Glutamatergic neuron (in vitro differentiated cells): Measurements from ENCODE around the gene SLC18B1. TPM values are rescaled to one million over a fixed set of nuclear protein-coding genes. Genes with fewer than 3 reads are reported as not detected.

Source experiments
- DNase-seq: peaks from one replicate; pipeline ENCODE4 v3.0.0; 2022
- H3K27ac Mint-ChIP-seq: one replicate; pipeline ENCODE4 v1.8.0; 2020; ENCODE audit warnings: mild to moderate bottlenecking, mixed read lengths, inconsistent platforms; ENCODE audit not compliant: unreplicated experiment
- H3K27me3 Mint-ChIP-seq: one replicate; pipeline ENCODE4 v1.8.0; 2020; ENCODE audit warnings: mild to moderate bottlenecking, moderate library complexity, mixed read lengths, inconsistent platforms; ENCODE audit not compliant: unreplicated experiment
- H3K36me3 Mint-ChIP-seq: one replicate; pipeline ENCODE4 v1.8.0; 2020; ENCODE audit warnings: mild to moderate bottlenecking, mixed read lengths, inconsistent platforms; ENCODE audit not compliant: unreplicated experiment
- H3K4me1 Mint-ChIP-seq: one replicate; pipeline ENCODE4 v1.8.0; 2020; ENCODE audit warnings: mild to moderate bottlenecking, low read depth, mixed read lengths, inconsistent platforms; ENCODE audit not compliant: unreplicated experiment
- H3K4me3 Mint-ChIP-seq: one replicate; pipeline ENCODE4 v1.8.0; 2020; ENCODE audit warnings: mild to moderate bottlenecking, mixed read lengths, inconsistent platforms; ENCODE audit not compliant: unreplicated experiment
- H3K9me3 Mint-ChIP-seq: one replicate; pipeline ENCODE4 v1.8.0; 2020; ENCODE audit warnings: mild to moderate bottlenecking, moderate library complexity, mixed read lengths, inconsistent platforms; ENCODE audit not compliant: unreplicated experiment
- CTCF ChIP-seq: fragments of 200-600 bp; sonication (generic); IDR thresholded peaks from one replicate; pipeline ENCODE4 v1.5.0; 2021; ENCODE audit not compliant: partially characterized antibody, unreplicated experiment
- total RNA-seq: library from RNA; stranded (reverse); fragmentation: NEBNext Ultra II Directional; extraction: Animal tissue kit (Norgen Biotek cat#: 25700); gene quantifications from one replicate; pipeline ENCODE4 v1.2.1, GENCODE V29; 2021; ENCODE audit not compliant: unreplicated experiment

Gene SLC18B1
- total RNA-seq, 1 donor from 2014 or later: 5.8 TPM

- no peaks in the 10 kb centered on the region for H3K9me3 Mint-ChIP-seq
- no peak for DNase-seq
- no peaks in the 10 kb centered on the region for H3K36me3 Mint-ChIP-seq
- H3K27ac Mint-ChIP-seq: no peak overlapping the region
- no peak overlapping the region for H3K4me3 Mint-ChIP-seq
- TF ChIP-seq CTCF: no peak
- H3K27me3 Mint-ChIP-seq: no peaks in the 10 kb centered on the region
- H3K4me1 Mint-ChIP-seq: no peaks in the 10 kb centered on the region
Observed at GRCh38 chr6:132758689-132759088, 39.7 kb downstream of the SLC18B1 start.

DNA sequence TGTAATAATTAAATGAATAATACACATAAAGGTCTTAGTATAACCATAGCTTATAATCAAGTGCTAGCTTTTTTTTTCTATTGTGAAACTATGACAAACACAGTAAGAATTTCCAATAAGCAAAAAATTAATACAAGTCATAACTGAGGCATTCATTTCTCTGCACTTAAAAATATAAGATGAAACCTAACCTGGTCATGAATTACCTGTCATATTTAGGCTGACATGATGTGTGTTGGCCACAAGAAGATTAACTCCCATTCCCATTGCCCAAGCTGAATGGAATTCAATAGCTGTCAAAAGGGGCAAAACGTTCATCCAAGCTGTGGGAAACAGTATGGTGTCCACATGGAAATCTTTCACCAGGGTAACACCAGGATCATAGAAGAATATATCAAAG, 46.2 kb downstream of the SLC18B1 start:
- H3K4me1 Mint-ChIP-seq: no peaks in the 10 kb centered on the region
- no peaks in the 10 kb centered on the region for H3K9me3 Mint-ChIP-seq
- no peaks in the 10 kb centered on the region for H3K27me3 Mint-ChIP-seq
- no peak for DNase-seq
- H3K27ac Mint-ChIP-seq: no peak overlapping the region
- H3K36me3 Mint-ChIP-seq: no peaks in the 10 kb centered on the region
- no peak for TF ChIP-seq CTCF
- no peak overlapping the region for H3K4me3 Mint-ChIP-seq

- Mint-ChIP-seq H3K27ac (no peak overlapping the region), H3K9me3 (no peaks in the 10 kb centered on the region), H3K4me3 (no peak overlapping the region)
Observed at GRCh38 chr6:132751828-132752227, 46.6 kb downstream of the SLC18B1 start.

DNA sequence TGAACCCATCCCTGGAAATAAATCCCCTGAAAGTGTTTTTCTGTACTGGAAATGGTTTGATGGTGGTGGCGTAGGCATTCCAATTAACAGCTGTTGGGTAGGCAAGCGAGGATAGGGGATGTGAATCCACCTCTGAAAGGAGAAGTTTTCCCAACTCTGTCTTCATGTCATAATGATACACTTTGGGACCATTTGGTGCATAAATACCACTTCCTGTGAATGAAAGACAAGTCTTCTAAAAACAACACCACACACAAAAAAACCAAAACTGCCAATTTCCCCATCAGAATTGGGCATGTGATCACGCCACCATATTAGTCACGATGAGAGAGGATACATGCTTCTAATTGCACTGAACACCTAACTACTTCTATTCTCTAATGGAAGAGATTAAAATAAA, 47.1 kb downstream of the SLC18B1 start:
- H3K4me1 Mint-ChIP-seq: no peaks in the 10 kb centered on the region
- H3K4me3 Mint-ChIP-seq: no peak overlapping the region
- H3K27ac Mint-ChIP-seq: no peak overlapping the region
- TF ChIP-seq CTCF: no peak
- DNase-seq: no peak
- H3K36me3 Mint-ChIP-seq: no peaks in the 10 kb centered on the region
- no peaks in the 10 kb centered on the region for H3K9me3 Mint-ChIP-seq
- peaks cover 2% of the 10 kb centered on the region for H3K27me3 Mint-ChIP-seq

More at GRCh38 chr6:132751828-132752227, 46.6 kb downstream of the SLC18B1 start:
- Mint-ChIP-seq H3K36me3 (no peaks in the 10 kb centered on the region), H3K27me3 (peaks cover 1% of the 10 kb centered on the region), H3K4me1 (no peaks in the 10 kb centered on the region)
- no peak for DNase-seq
- no peak for TF ChIP-seq CTCF

DNA sequence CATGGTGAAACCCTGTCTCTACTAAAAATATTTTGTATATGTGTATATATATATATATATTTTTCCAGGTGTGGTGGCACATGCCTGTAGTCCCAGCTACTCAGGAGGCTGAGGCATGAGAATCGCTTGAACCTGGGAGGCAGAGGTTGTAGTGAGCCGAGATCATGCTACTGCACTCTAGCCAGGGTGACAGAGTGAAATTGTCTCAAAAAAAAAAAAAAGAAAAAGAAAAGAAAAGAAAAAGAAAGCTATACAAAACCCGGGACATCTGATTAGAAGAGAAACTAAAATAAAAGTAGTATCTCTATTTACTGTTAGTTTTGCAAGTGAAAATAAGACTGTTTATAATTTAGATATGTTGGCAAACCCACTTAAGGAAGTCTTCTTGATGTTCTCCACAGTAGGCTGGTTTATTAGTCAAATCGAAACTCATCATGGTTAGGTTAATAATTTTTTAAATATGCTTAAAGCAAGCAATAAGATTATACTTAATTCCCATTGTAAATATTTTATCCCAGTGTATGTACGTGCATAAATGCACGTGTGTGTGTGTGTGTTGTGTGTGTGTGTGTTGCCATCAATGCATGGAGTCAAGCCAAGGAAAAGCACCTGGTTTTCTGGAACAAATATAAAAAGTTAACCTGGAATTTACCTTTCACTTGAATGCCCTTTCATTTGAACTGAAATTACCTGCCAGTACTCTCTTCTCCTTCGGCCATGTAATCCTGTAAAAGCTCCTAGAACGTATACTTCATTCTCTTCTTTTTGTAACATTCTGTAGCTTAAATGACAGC, 47.8 kb downstream of the SLC18B1 start:
- Mint-ChIP-seq H3K27ac (no peak overlapping the region), H3K27me3 (peaks cover 2% of the 10 kb centered on the region), H3K4me3 (no peak overlapping the region), H3K4me1 (no peaks in the 10 kb centered on the region), H3K9me3 (no peaks in the 10 kb centered on the region), H3K36me3 (no peaks in the 10 kb centered on the region)
- no peak for TF ChIP-seq CTCF
- no peak for DNase-seq
